GM21717 (cell line): ENCODE results near the gene YJEFN3.

Experiments used
- ATAC-seq: cut with Tn5 transposase; IDR thresholded peaks from one replicate; pipeline ENCODE4 v1.9.1; 2021; ENCODE audit warnings: mild to moderate bottlenecking, moderate library complexity; ENCODE audit not compliant: unreplicated experiment

Gene YJEFN3, protein sequence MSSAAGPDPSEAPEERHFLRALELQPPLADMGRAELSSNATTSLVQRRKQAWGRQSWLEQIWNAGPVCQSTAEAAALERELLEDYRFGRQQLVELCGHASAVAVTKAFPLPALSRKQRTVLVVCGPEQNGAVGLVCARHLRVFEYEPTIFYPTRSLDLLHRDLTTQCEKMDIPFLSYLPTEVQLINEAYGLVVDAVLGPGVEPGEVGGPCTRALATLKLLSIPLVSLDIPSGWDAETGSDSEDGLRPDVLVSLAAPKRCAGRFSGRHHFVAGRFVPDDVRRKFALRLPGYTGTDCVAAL

DNA sequence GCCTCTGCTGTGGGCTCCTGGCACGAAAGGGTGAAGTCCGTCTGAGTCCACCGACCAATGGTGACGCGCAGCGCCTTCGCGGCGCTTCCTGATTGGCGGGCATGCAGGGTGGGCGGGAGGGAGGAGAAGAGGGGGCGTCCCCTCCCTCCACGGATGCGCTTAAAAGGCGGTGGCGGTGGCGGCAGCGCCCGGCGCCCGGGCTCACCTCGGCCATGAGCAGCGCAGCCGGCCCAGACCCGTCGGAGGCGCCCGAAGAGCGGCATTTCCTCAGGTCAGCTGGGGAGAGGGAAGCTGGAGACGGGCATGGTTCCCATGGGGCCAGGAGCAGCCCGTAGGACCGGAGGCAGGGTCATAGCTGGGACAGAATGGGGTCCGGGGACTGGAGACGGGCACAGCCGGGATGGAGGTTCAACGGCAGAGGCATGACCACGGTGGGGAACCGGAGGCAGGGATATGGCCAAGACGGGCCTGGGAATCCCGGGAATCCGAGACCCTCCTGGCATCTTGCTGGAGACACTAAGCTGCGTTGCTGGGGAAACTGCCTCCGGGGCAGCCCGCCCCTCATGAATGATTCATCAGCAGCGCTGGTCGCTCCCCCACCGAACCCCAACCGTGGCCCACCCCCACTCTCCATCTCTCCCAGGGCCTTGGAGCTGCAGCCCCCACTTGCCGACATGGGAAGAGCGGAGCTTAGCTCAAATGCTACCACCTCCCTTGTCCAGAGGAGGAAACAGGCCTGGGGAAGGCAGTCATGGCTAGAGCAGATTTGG lies at the start of gene YJEFN3:
Gene YJEFN3, plus strand, starts transcription at position 191 of the 770 bp plus-strand sequence. Its CDS starts 22 bp downstream, at position 213.
- ATAC-seq = no peak

DNA sequence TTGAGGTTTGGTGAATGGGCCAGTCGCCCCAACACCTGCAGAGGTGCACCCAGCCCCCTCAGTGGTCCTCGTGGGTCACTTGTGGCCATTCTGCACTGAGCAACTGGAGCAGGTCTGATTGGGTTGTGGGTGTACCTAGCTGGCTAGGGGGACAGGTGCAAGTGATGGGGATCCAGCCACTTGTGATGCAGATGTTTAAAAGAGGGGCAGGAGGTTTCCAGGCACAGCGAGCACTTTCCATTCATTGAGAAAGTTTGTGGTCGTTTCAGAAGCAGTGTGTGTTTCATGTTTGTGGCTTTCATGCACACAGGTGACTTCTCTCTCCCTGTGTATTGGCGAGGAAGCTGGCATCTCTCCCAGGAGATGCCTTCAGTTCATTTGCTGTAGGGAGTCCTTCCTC lies 48.0 kb upstream of the YJEFN3 start:
- no peak for ATAC-seq

DNA sequence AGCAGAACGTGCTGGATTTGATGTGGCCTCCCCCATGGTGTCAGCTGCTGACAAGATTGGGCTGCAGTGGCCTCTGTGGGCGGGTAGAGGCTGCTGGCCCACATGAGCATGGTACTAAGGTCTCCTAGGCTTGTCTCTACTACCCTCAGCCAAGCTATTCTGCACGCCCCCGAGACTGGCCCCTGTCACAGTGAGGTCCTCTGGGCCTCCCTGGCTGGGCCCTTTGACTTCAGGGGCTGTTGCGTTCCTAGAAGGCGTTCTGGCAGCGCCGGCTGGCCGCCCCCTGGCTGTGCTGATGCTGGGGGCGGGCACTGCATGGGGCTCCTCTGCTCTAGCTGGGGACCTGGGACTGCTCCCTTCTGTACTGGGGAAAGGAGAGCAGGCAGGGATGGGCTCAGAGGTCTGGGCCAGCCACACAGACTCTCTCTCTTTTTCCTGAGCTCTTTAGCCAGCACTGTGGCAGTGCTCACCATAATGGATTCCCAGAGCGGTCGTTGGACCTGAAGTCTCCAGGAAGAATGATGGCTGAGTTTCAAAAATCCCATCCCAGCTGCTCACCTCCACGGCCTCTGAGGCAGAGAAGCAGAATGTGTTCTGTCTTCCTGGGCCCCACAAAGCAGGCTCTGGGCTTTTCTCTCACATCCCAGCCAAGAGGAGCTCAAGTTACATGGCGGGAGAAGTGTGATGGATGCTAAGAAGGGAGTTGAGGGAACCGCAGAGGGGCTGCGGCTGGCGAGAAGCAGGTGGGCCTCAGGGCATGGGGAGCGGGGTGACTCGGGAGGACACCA lies 45.7 kb upstream of the YJEFN3 start:
- no peak for ATAC-seq

DNA sequence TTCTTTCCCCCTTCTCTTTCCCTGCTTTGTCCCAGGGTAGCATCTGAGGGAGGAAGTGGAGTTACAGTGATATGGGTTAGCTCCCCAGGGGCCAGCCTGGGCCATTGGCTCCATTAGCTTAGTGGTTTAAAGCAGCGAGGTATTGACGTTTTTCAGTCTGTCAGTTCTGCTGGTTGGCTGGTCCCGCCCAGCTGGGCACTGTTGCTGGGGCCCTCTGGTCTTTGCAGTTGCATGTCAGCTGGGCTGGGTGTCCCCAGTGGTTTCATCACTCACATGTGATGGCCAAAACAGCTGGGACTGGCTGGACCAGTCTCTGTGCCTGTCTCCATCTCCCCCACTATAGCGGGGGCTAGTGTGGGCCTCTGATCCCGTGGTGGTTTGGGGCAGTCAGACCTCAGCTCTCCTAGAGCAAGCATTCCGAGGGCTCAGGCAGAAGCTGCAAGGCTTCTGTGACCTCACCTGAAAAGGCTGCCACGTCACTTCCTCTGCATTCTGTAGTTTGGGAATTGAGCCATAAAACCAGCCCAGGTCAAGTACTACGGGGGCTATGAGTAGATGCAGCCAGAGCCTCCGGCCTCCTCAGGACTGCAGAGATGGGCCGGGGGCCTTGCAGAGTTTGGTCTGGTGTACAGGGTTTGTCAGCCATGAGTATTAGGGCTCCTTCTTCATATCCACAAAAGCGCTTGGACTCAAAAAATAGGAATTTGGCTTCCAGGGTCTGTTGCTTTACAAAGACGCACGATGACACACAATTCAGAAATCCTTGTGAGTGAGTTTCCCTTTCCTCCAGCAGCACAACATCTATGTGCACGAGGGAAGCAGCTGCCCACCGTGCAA lies 43.3 kb upstream of the YJEFN3 start:
- no peak for ATAC-seq

DNA sequence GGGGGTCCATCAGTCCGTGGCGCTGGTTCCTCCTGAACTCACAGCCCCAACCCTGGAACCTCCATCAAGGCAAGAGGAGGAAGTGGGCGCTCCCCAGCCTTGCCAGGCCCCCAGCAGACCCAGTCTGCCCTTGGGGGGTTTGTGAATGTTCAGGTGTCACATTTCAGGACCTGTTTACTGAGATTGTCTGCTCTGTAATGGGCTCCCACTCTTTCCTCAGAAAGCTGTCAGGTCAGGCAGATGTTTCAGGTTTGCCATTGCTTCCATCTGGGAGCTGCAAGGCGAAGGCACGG lies 42.8 kb upstream of the YJEFN3 start:
- no peak for ATAC-seq

DNA sequence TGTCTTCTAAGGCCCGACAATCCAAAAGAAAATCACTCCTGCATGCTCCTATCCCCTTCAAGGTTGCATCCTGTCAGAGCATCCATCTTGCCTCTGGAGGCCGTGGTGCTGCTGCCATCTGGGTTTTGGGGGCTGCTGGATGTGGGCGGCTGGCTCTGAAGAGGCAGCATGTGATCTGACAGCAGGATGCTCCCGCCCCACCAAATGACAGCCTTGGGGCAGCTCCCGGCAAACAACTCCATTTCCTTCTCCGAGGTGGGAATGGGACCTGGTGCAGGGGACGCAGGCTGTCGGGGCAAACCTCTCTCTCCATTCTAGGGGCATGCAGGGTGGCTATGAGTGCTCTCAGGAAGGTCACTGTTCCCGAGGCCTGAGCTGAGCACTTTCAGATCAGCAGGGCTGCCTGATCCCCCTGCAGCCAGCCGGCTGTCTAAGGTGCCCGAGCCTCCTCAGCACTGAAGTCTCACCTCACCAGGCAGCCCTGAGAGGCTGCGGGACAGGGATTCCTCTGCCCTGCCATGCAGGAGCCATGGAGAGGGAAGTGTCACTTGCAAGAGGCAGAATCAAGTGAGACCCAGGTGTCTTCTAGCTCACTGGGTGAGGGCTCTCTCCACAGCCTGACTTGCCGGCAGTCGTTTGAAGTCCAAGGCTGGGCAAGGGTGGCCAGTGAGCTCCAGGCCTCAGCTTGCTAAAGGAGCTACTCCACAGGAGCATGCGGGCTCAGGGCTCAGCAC lies 42.2 kb upstream of the YJEFN3 start:
- no peak for ATAC-seq

DNA sequence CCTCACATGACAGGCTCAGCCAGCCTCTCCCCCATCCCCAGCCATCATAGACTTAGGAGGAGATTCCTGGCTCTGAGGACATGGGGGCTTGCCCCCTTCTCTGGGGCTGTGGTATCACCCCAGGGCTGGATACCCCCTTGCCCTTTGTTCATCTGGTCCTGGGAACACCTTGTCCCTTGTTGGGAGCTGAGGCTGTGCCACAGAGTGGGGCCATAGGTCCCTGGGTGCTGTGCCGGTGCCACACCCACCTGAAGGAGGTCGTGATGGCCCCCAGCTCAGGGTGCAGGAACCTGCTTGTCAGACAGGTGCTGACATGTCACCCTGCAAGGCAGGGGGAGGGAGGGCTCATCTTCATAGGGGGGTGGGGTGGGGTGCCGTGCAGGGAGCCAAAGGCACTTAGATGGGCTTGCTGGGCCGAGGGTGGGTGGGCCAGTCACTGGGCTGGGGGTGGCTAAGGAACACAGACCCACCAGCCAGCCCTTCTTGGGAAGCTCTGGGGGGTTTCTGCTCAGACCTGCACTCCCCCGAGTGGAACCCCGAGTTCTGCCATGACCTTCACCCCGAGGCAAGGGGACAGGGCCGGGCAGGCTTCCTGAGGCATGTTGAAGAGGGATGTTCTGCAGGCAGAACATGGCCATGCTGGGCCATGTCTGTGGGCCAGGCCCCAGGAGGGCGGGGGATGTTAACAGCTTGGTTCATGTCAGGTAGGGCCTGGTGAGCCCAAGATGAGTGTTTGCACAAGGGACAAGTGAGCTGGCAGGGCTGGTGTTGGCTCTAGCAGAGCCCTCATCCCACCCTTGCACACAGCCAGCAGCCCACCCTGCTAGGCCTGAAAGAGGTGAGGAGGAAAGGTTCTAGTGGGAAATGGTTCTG lies 41.4 kb upstream of the YJEFN3 start:
- ATAC-seq = no peak

DNA sequence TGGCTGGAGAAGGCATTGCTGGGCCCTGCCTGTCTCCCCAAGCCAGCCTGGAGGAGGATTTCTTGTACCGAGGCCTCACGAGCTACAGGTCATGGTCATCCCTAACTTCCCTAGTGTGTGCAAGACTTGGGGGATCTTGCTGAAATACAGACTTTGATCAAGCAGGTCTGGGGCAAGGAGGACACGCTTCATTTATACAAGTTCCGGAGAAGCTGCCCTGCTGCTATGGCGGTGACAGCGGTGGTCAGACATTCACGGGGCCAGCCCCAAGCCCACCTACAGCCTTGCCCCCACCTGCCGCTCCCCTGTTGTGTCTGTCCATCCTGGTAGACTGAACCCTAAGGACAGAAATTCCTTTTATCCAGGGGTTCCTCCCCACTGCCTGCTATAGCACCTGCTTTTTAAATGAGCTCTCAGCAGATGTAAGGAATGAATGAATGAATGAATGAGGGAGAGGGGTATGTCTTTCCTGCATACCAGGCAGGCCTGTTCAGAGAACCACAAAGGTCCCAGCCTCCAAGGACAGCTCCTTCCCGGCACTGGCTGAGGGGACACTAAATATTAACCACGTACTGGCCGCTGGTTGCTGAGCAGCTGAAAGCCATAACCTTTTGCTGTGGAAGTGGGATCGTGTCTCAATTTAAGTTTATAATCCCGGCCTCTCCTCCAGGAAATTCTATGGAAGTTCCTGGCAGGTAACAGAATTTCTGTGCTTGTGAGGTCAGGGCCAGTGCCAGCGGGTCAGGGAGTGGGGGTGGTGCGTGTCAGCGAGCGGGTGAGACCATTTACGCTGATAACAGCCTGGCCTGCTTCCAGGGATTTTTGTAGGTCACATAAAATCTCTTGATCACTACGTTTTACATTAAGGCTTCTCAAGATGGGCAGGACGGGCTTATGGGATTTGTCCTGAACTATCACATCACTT lies 40.5 kb upstream of the YJEFN3 start:
- no peak for ATAC-seq

DNA sequence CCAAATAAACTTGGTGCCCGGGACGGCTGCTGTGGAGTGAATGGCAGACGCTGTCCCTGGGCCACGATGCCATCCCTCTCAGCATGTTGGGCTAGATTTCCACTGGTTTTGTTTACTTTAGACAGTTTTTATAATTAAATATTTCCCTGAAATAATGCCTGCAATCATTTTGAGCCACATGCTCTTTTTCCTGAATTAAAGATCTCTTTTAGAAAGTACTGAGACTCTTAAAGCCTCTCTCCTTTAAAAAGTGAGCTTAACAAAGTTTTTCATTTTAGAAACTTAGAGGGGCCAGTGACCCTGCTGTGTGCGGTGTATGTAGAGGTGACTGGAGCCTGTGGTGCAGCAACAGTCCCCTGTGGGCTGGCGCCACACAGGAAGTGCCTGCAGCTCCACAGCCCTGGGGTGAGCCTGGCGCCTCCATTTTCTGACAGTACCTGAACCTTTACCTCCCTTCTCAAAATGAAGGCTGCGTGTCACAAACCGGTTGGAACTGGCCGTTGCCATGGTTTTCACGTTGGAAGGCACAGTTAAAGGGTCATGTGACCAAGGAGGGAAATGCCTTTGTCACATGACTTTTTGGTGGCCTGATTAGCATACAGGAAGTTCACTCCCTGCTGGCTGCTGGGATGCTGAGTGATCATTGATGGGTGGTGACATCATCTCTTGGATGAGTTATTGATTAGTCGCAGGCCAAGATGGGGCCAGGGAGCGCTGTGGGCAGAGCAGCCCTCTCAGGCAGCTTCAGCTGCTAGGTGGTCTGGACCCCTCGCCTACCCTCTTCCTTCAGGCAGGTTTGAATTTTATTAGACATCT lies 39.6 kb upstream of the YJEFN3 start:
- ATAC-seq = peak; percentile 41

DNA sequence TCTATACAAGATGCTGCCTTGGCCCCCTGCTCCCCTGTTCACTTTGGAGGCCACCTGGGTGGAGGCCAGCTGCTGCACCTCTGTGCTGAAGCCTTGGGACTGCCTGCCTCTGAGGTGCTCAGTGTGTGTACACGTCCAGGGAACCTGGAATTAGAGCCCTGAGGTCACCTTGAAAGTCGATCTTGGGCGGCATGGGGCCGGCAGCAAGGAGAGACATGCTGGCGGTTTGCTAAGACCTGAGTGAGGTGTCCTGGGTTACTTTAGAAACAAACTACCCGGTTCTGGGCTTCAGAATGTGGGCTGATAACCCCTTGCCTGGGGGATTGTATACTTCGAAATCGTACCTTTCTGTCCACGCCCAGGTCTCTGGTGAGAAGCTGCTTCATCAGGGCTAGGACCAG lies 38.9 kb upstream of the YJEFN3 start:
- ATAC-seq = no peak

DNA sequence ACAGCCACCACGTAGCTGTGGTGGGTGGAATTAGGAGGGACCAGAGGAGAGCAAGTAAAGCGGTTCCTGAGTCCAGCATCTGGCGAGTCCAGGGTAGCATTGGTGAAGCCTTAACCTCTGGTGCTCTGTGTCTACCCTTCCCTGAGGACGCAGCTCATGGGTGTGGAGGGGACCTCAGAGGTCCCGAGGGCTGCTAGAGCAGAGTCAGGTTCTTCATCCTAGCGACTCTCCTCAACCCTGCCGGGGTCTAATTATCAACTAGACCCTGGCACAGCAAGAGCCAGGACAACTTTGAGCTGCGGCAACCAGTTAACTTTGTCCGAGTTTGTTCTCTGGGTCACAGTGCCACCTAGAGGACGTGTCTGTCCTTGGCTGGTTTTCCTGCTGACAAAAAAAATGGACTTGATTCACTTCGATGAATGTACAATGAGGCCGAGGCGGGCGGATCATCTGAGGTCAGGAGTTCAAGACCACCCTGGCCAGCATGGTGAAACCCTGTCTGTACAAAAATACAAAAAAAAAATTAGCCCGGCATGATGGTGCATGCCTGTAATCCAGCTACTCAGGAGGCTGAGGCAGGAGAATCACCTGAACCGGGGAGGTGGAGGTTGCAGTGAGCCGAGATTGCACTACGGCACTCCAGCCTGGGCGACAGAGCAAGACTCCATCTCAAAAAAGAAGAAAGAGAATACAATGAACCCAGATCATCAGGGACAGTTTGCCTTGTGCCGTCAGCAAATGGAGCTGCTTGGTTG lies 38.3 kb upstream of the YJEFN3 start:
- ATAC-seq = no peak

DNA sequence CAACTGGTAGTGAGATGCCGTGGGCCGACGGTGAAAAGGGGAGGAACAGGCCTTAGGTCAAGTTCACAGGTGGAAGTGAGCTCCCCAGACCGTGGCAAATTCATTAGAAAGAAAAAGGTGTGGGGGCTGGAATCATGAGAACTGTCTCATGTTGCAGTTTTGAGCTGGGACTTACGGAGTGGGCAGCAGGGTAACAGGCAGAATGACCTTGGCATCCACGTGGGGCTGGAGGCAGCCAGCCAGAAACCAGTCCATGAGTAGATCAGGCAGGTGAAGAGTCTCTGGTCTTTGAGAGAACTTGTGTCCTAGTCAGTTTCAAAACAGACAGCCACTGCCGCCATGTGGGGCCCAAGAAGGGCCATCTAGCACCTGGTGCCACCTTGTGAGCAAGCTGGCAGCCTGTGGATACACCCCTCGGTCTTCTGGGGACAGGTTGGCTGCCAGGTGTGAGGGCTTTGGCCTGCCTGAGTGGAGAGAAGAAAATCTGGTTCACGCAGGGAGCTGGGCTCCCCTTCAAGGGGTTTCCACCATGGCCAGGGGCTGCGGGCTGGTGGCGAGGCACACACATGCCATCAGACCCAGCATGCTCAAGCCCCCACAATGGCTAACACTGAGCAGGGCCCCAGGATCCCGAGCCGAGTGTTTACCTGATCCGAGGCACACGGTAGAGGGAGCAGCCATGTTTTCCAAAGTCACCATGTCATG lies 37.2 kb upstream of the YJEFN3 start:
- no peak for ATAC-seq

DNA sequence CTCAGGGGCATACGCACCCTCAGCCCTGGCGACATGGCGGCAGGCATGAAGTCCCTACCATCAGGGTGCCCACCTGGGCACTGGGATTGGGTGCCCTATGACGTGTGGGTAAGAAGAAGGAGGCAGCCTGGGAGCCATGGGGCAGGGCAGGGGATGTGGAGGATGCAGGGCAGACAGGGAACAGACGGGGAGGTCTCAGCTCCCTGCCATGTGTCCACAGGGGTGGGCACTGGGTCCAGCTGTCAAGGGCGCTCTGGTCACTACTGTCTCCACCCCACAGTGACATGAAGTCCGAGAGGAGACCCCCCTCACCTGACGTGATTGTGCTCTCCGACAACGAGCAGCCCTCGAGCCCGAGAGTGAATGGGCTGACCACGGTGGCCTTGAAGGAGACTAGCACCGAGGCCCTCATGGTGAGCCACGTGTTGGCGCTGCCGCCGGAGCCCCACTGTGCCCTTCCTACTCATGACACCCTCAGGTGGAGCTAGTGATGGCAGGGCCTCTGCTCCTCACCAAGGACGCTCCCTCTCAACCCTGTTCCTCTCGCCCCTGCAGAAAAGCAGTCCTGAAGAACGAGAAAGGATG lies 36.6 kb upstream of the YJEFN3 start:
- ATAC-seq = no peak

DNA sequence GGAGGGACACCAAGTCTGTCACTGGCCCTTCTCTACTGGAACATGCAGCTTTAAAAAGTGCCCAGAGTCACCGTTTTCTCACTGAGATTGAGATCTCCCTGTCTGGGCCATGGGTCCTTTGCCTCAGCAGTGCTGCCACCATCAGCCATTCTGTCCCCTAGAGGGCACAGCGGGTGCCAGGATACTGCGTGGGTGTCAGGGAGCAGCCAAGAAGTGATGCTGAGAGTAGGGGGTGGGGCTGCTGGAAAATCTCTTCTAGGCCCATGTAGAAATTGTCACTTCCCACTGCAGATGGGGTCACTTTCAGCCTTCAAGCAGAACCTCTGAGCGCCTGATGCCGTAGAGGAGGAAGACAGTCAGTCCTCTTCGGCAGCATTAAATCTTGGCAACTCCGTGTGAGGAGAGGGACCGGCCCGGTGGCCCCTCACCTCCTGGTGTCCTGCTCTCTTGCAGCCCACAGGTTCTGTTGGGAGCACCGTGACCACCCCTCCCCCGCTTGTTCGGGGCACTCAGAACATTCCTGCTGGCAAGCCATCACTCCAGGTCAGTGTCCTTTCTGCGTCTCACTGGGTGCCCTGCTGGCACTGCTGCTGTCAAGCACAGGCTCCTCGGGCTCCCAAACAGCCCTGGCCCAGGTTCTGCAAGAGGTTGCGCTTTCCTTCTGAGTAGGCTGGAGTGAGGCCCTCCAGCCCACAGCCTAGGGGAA lies 34.7 kb upstream of the YJEFN3 start:
- no peak for ATAC-seq
